GM23248 (cell line): ENCODE measurements around the gene TGM3. TPM values are rescaled to one million over a fixed set of nuclear protein-coding genes. Genes with fewer than 3 reads are reported as not detected.

ENCODE experiments used
- DNase-seq: peaks from one replicate; pipeline ENCODE4 v3.0.0-alpha.2; 2015
- H2AFZ ChIP-seq: fragments of 200-600 bp; sonication (generic); 2 replicates; pipeline ENCODE4 v1.6.1; 2016; ENCODE audit warnings: antibody characterized with exemption
- H3F3A ChIP-seq: fragments of 200-600 bp; sonication (generic); 2 replicates; pipeline ENCODE4 v1.6.1; 2016; ENCODE audit warnings: mild to moderate bottlenecking, antibody characterized with exemption, mixed run types; ENCODE audit not compliant: insufficient read depth
- H3K27ac ChIP-seq: fragments of 200-600 bp; sonication (generic); 2 replicates; pipeline ENCODE4 v1.5.1; 2016; ENCODE audit warnings: mild to moderate bottlenecking
- H3K27me3 ChIP-seq: fragments of 200-600 bp; sonication (generic); replicated peaks from 2 replicates; pipeline ENCODE4 v1.6.1; 2016; ENCODE audit warnings: mild to moderate bottlenecking; ENCODE audit not compliant: insufficient read depth
- H3K36me3 ChIP-seq: fragments of 200-600 bp; sonication (generic); 2 replicates; pipeline ENCODE4 v1.6.1; 2016; ENCODE audit warnings: low read depth, mild to moderate bottlenecking
- H3K4me1 ChIP-seq: fragments of 200-600 bp; sonication (generic); 2 replicates; pipeline ENCODE4 v1.6.1; 2016; ENCODE audit warnings: mild to moderate bottlenecking; ENCODE audit not compliant: insufficient read depth
- H3K4me2 ChIP-seq: fragments of 200-600 bp; sonication (generic); one replicate; pipeline ENCODE4 v1.6.1; 2016; ENCODE audit warnings: mild to moderate bottlenecking; ENCODE audit not compliant: unreplicated experiment
- H3K4me3 ChIP-seq: fragments of 200-600 bp; sonication (generic); 2 replicates; pipeline ENCODE4 v1.5.1; 2016; ENCODE audit warnings: mild to moderate bottlenecking
- H3K79me2 ChIP-seq: fragments of 200-600 bp; sonication (generic); 2 replicates; pipeline ENCODE4 v1.6.1; 2016; ENCODE audit warnings: mild to moderate bottlenecking; ENCODE audit not compliant: insufficient read depth
- H3K9ac ChIP-seq: fragments of 200-600 bp; sonication (generic); 2 replicates; pipeline ENCODE4 v1.6.1; 2016; ENCODE audit warnings: mild to moderate bottlenecking
- H3K9me2 ChIP-seq: fragments of 200-600 bp; sonication (generic); 2 replicates; pipeline ENCODE4 v1.6.1; 2016; ENCODE audit warnings: mixed run types, mild to moderate bottlenecking, moderate library complexity; ENCODE audit not compliant: insufficient read depth
- H3K9me3 ChIP-seq: fragments of 200-600 bp; sonication (generic); one replicate; pipeline ENCODE4 v1.6.1; 2017; ENCODE audit warnings: low read depth
- H4K20me1 ChIP-seq: fragments of 200-600 bp; sonication (generic); 2 replicates; pipeline ENCODE4 v1.6.0; 2016; ENCODE audit not compliant: insufficient read depth
- EZH2 ChIP-seq: fragments of 200-600 bp; sonication (generic); IDR thresholded peaks from 2 replicates; pipeline ENCODE4 v1.6.1; 2018; ENCODE audit warnings: antibody characterized with exemption, mild to moderate bottlenecking; ENCODE audit not compliant: insufficient read depth, poor library complexity, severe bottlenecking
- EZH2phosphoT487 ChIP-seq: fragments of 200-600 bp; sonication (generic); IDR thresholded peaks from 2 replicates; pipeline ENCODE4 v1.6.1; 2018; ENCODE audit warnings: antibody characterized with exemption, moderate library complexity, mild to moderate bottlenecking, low read depth; ENCODE audit not compliant: insufficient read depth
- WGBS, 2 experiments: methylation state at CpG; one replicate each; pipeline ENCODE4 v1.1.6; 2015 to 2017; ENCODE audit warnings: low lambda C conversion rate in 2 of 2, low coverage in 1 of 2; ENCODE audit errors: missing lambda C conversion rate in 2 of 2; 5-methylcytosine and 5-hydroxymethylcytosine counted together
- in situ Hi-C: fragments of 300-500 bp; cut with MboI; formaldehyde crosslinking; loops from 2 replicates; pipeline ENCODE4 v1.15.0; 2020
- polyA plus RNA-seq: library from polyadenylated mRNA; unstranded; fragments of >200 nt; fragmentation: Nextera tagmentation; extraction: Ambion mirVana; gene quantifications from 2 replicates; pipeline ENCODE4 v1.2.1, GENCODE V29; 2016
- total RNA-seq: library from RNA; depleted of rRNA; stranded (reverse); fragments of >200 nt; shearing (Covaris generic); gene quantifications from 2 replicates; pipeline ENCODE4 v1.2.3, GENCODE V29; 2014

TGM3 gene
- total and polyA plus RNA-seq, 2 experiments from 2014 or later = 0.11 to 0.25 TPM

DNA sequence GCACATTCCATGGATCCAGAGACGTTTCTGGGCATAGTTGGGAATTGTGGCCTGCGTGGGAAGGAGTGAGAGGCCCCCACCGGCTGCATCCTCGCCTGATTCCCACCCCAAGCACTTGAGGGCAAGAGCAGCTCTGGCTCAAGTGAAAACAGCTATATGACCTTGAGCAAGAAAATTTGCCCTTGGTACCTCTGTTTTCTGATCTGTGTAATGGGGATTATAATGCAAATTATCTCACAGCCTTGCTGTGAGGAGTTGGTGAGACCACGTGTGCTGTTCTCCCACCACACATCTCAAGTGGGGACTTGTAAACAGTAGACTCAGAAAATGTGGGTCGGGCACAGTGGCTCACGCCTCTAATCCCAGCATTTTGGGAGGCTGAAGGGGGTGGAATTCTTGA is 85.5 kb downstream of the TGM3 start:
- Histone ChIP-seq H3K4me3 (no peak overlapping the region), H3K9me2 (no peaks in the 10 kb centered on the region), H3K36me3 (no peaks in the 10 kb centered on the region), H3K4me1 (peaks cover 31% of the 10 kb centered on the region), H3K4me2 (no peak overlapping the region), H3K27ac (no peak overlapping the region), H3K9ac (no peak overlapping the region), H4K20me1 (no peaks in the 10 kb centered on the region), H3K79me2 (no peaks in the 10 kb centered on the region), H3K27me3 (no peaks in the 10 kb centered on the region), H3F3A (peaks cover 23% of the 10 kb centered on the region), H3K9me3 (no peaks in the 10 kb centered on the region), H2AFZ (no peak overlapping the region)
- DNase-seq = no peak
- TF ChIP-seq EZH2 (no peak), EZH2phosphoT487 (no peak)
- in situ Hi-C loops = no loop called here
- 42 to 47% methylated on average over 7 of the region's 7 CpGs for WGBS, 2 experiments

- peak; percentile 69 for DNase-seq
- H3K36me3 ChIP-seq = no peaks in the 10 kb centered on the region
- no peaks in the 10 kb centered on the region for H3K9me2 ChIP-seq
- in situ Hi-C loops = no loop called here
- 83 to 100% methylated on average over 2 of the region's 2 CpGs for WGBS, 2 experiments
- no peaks in the 10 kb centered on the region for H3K9me3 ChIP-seq
- H3K27ac ChIP-seq = no peak overlapping the region
- H2AFZ ChIP-seq = no peak overlapping the region
- no peak overlapping the region for H3K4me3 ChIP-seq
- H4K20me1 ChIP-seq = no peaks in the 10 kb centered on the region
- peaks cover 30% of the 10 kb centered on the region for H3F3A ChIP-seq
- no peak for TF ChIP-seq EZH2
- no peak for TF ChIP-seq EZH2phosphoT487
- peaks cover 40% of the 10 kb centered on the region for H3K4me1 ChIP-seq
- no peaks in the 10 kb centered on the region for H3K79me2 ChIP-seq
- H3K4me2 ChIP-seq = no peak overlapping the region
- H3K9ac ChIP-seq = no peak overlapping the region
- no peaks in the 10 kb centered on the region for H3K27me3 ChIP-seq
Measured at GRCh38 chr20:2382833-2383232, 87.0 kb downstream of the TGM3 start.

DNA sequence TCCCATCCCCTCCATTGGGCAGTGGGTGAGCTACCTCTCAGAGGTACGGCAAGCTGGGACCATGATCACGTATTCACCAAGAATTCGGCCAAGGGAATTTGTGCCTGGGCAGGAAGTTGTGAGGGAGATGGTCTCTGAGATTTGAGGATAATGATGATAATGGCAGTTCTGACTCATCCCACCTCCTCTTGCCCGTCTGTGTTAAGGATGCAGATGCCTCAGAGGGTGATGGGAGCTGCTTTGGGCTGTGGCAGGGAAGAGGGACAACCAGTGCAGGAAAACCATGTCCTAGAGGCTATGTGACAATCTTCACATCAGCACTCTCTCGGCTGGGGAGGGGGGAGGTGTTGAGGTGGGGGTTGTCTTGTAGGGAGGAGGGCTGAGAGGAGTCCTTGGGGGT is 89.2 kb downstream of the TGM3 start:
- Histone ChIP-seq H3K9me2 (no peaks in the 10 kb centered on the region), H3F3A (peaks cover 30% of the 10 kb centered on the region), H3K9ac (no peak overlapping the region), H3K4me3 (no peak overlapping the region), H3K79me2 (no peaks in the 10 kb centered on the region), H2AFZ (peak overlapping the region; percentile 45), H3K4me2 (peak overlapping the region; percentile 4), H3K27ac (peak overlapping the region; percentile 77), H3K4me1 (peaks cover 40% of the 10 kb centered on the region), H3K36me3 (no peaks in the 10 kb centered on the region), H3K27me3 (no peaks in the 10 kb centered on the region), H3K9me3 (no peaks in the 10 kb centered on the region), H4K20me1 (no peaks in the 10 kb centered on the region)
- in situ Hi-C loops = no loop called here
- TF ChIP-seq EZH2phosphoT487 (no peak), EZH2 (no peak)
- 12% methylated on average over 5 of the region's 5 CpGs for WGBS, 2 experiments
- peak; percentile 72 for DNase-seq

DNA sequence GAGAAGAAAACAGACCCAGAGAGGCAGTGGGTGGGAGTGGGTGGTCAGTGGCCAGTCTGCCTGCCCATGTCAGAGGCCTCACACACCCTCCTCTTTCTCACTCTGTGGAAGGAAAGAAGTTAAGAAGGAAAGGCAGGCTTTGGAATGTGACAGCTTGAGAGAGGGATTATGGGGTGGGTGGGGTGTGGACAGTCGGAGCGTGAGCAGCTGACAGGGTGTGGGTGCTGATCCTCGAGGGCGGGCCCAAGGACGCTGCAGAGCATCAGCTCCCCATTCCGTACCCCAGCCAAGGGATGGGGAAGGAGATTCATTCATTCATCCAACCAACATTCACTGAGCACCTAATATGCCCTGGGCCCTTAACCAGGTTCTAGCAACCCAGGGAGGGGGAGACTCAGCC is 89.7 kb downstream of the TGM3 start:
- Histone ChIP-seq H3K79me2 (no peaks in the 10 kb centered on the region), H3K27me3 (no peaks in the 10 kb centered on the region), H3K36me3 (no peaks in the 10 kb centered on the region), H3K9me2 (no peaks in the 10 kb centered on the region), H3K4me2 (peak overlapping the region; percentile 4), H3K4me3 (no peak overlapping the region), H3K9ac (no peak overlapping the region), H4K20me1 (no peaks in the 10 kb centered on the region), H2AFZ (peak overlapping the region; percentile 45), H3F3A (peaks cover 30% of the 10 kb centered on the region), H3K27ac (peak overlapping the region; percentile 77), H3K4me1 (peaks cover 40% of the 10 kb centered on the region), H3K9me3 (no peaks in the 10 kb centered on the region)
- TF ChIP-seq EZH2phosphoT487 = no peak
- TF ChIP-seq EZH2 = no peak
- 36 to 37% methylated on average over 6 of the region's 6 CpGs for WGBS, 2 experiments
- in situ Hi-C loops = no loop called here
- peak; percentile 22 for DNase-seq
